Measurements from ENCODE around the gene CAB39L.

- TF ChIP-seq CTCF (IDR thresholded peaks at IDR 0.05; ENCODE audit: insufficient read depth, low read length, poor library complexity, severe bottlenecking) (no peak), EZH2phosphoT487 (conservative IDR thresholded peaks at IDR 0.05; ENCODE audit: low read length) (no peak)
These were observed 117.5 kb downstream of the CAB39L start for GRCh38 chr13:49326222-49326917.
